Liver (tissue), 9 donors: Measurements from ENCODE around the gene CD46. TPM values are rescaled to one million over a fixed set of nuclear protein-coding genes. Genes with fewer than 3 reads are reported as not detected.

Experiments
- DNase-seq: peaks from one replicate; pipeline ENCODE4 v3.0.0-alpha.2; 2017; ENCODE audit warnings: low spot score
- H3K27ac ChIP-seq, 2 donors: one replicate each; pipeline ENCODE4 v1.7.0; 2013; ENCODE audit warnings: inconsistent platforms in 2 of 2, low read length in 2 of 2, control low read depth in 1 of 2, low read depth in 1 of 2, mild to moderate bottlenecking in 1 of 2
- H3K27me3 ChIP-seq, 4 donors: one replicate each; pipeline versions ENCODE4 v1.6.1 to v1.7.0; 2013; ENCODE audit warnings: low read length in 3 of 4, inconsistent platforms in 1 of 4, mild to moderate bottlenecking in 1 of 4, moderate library complexity in 1 of 4; ENCODE audit not compliant: control insufficient read depth in 4 of 4, insufficient read depth in 4 of 4
- H3K36me3 ChIP-seq, 4 donors: one replicate each; pipeline versions ENCODE4 v1.6.1 to v1.7.0; 2013; ENCODE audit warnings: low read length in 3 of 4, mild to moderate bottlenecking in 3 of 4, low read depth in 1 of 4, moderate library complexity in 1 of 4; ENCODE audit not compliant: control insufficient read depth in 4 of 4, insufficient read depth in 3 of 4
- H3K4me1 ChIP-seq, 4 donors: one replicate each; pipeline versions ENCODE4 v1.6.1 to v1.7.0; 2013; ENCODE audit warnings: low read length in 3 of 4, mild to moderate bottlenecking in 3 of 4, moderate library complexity in 1 of 4; ENCODE audit not compliant: control insufficient read depth in 4 of 4, insufficient read depth in 4 of 4
- H3K4me3 ChIP-seq, 3 donors: one replicate each; pipeline versions ENCODE4 v1.6.1 to v1.7.0; 2013; ENCODE audit warnings: low read length in 3 of 3, control low read depth in 1 of 3, low read depth in 1 of 3, mild to moderate bottlenecking in 1 of 3
- H3K9ac ChIP-seq, 2 donors: one replicate each; pipeline ENCODE4 v1.7.0; 2013; ENCODE audit warnings: low read length in 2 of 2, mild to moderate bottlenecking in 2 of 2, moderate library complexity in 2 of 2, control low read depth in 1 of 2, low read depth in 1 of 2
- H3K9me3 ChIP-seq, 4 donors: one replicate each; pipeline versions ENCODE4 v1.6.1 to v1.7.0; 2013; ENCODE audit warnings: low read length in 3 of 4; ENCODE audit not compliant: control insufficient read depth in 4 of 4
- ATF3 ChIP-seq: IDR thresholded peaks from 2 replicates; pipeline ENCODE4 v1.6.1; 2016; ENCODE audit warnings: antibody characterized with exemption
- CTCF ChIP-seq: fragments of 150-350 bp; IDR thresholded peaks from 2 replicates; pipeline ENCODE4 v1.5.1; 2017; ENCODE audit warnings: improper control_type of control experiment, low read depth, low read length; ENCODE audit not compliant: missing input control
- EGR1 ChIP-seq, 2 donors: IDR thresholded peaks; 2 replicates each; pipeline ENCODE4 v1.6.1; 2016 to 2018; ENCODE audit warnings: antibody characterized with exemption in 2 of 2, low read depth in 2 of 2
- GABPA ChIP-seq, 2 donors: IDR thresholded peaks in 1 of 2; conservative IDR thresholded peaks in 1 of 2; 2 replicates each; pipeline ENCODE4 v1.6.1; 2016; ENCODE audit warnings: antibody characterized with exemption in 2 of 2, mild to moderate bottlenecking in 1 of 2, moderate library complexity in 1 of 2
- HNF4A ChIP-seq, 2 donors: conservative IDR thresholded peaks; 2 replicates each; pipeline ENCODE4 v1.6.1; 2016; ENCODE audit warnings: antibody characterized with exemption in 2 of 2, mild to moderate bottlenecking in 2 of 2
- NR2F2 ChIP-seq: IDR thresholded peaks from 2 replicates; pipeline ENCODE4 v1.6.1; 2016; ENCODE audit warnings: antibody characterized with exemption
- RAD21 ChIP-seq, 2 donors: IDR thresholded peaks; 2 replicates each; pipeline ENCODE4 v1.6.1; 2016; ENCODE audit warnings: antibody characterized with exemption in 2 of 2, mild to moderate bottlenecking in 2 of 2
- REST ChIP-seq: IDR thresholded peaks from 2 replicates; pipeline ENCODE4 v1.6.1; 2016; ENCODE audit warnings: antibody characterized with exemption, mild to moderate bottlenecking
- RXRA ChIP-seq, 2 donors: IDR thresholded peaks; 2 replicates each; pipeline ENCODE4 v1.6.1; 2017 to 2018; ENCODE audit warnings: antibody characterized with exemption in 2 of 2, mild to moderate bottlenecking in 1 of 2
- SP1 ChIP-seq: IDR thresholded peaks from 2 replicates; pipeline ENCODE4 v1.6.1; 2018; ENCODE audit warnings: antibody characterized with exemption, mild to moderate bottlenecking
- ZBTB33 ChIP-seq: IDR thresholded peaks from 2 replicates; pipeline ENCODE4 v1.6.1; 2016; ENCODE audit warnings: antibody characterized with exemption
- WGBS: extraction: QIAGEN DNeasy Blood & Tissue Kit; methylation state at CpG from one replicate; pipeline ENCODE4 v1.1.7; 2013; 5-methylcytosine and 5-hydroxymethylcytosine counted together
- polyA plus RNA-seq, 2 donors: library from polyadenylated mRNA; stranded (reverse) in 1 of 2; unstranded in 1 of 2; fragments of 200-250 nt in 1 of 2; fragments of >200 nt in 1 of 2; fragmentation: Nextera tagmentation in 1 of 2; extraction: Ambion mirVana in 1 of 2; gene quantifications; one replicate each; pipeline versions ENCODE4 v1.2.1 to v1.2.3, GENCODE V29; 2013 to 2015
- total RNA-seq, 2 donors: library from RNA; depleted of rRNA; stranded (reverse); fragments of >200 nt; gene quantifications; one replicate each; pipeline ENCODE4 v1.2.3, GENCODE V29; 2014
- donor health status: healthy.
- donor health status: healthy.
- donor health status: healthy.
- donor health status: healthy.
- donor health status: healthy.

Gene CD46
- total and polyA plus RNA-seq, 4 donors = 71.3 to 177 (median 121) TPM

GRCh38 chr1:207827488-207827830 is 75.6 kb downstream of the CD46 start:
- 90% methylated on average over 2 of the region's 2 CpGs for WGBS

More at GRCh38 chr1:207827488-207827830, 75.6 kb downstream of the CD46 start:
- H3K4me1 ChIP-seq = peaks cover 12 to 38% (median 29%) of the 10 kb centered on the region in 4 donors
- peak overlapping the region; percentile 95 to 99 for H3K27ac ChIP-seq
- TF ChIP-seq GABPA (IDR thresholded peaks at IDR 0.05 in 1 of 2, conservative IDR thresholded peaks at IDR 0.05 in 1 of 2) = no peak
- TF ChIP-seq RXRA (IDR thresholded peaks at IDR 0.05) = no peak
- no peak for TF ChIP-seq REST
- TF ChIP-seq CTCF = no peak
- no peak for TF ChIP-seq RAD21 (IDR thresholded peaks at IDR 0.05)
- TF ChIP-seq HNF4A (conservative IDR thresholded peaks at IDR 0.05) = no peak
- no peak for TF ChIP-seq ATF3
- no peak for TF ChIP-seq SP1
- TF ChIP-seq ZBTB33 = no peak
- no peak for TF ChIP-seq NR2F2
- no peak for TF ChIP-seq EGR1 (IDR thresholded peaks at IDR 0.05; ENCODE audit: low read depth in 2 of 2)
- H3K4me3 ChIP-seq = no peak overlapping the region
- no peaks in the 10 kb centered on the region for H3K27me3 ChIP-seq
- peak overlapping the region in 1 of 2 donors; percentile 95 for H3K9ac ChIP-seq
- no peaks in the 10 kb centered on the region for H3K36me3 ChIP-seq
- no peak for DNase-seq
- no peaks in the 10 kb centered on the region for H3K9me3 ChIP-seq
